DND-41 (cell line): ENCODE results near the gene TPRX1.
"Not testable (repeated sequence)": the region's sequence is repeated elsewhere in the genome, so short reads cannot be mapped to it uniquely, and the experiment has no call there.

Source experiments
- EZH2 ChIP-seq: IDR thresholded peaks from 3 replicates; pipeline ENCODE4 v1.6.1; 2012; ENCODE audit warnings: borderline replicate concordance, low read depth, mild to moderate bottlenecking, moderate library complexity, low read length, inconsistent platforms; ENCODE audit not compliant: severe bottlenecking
- TF ChIP-seq, protein P1 (sequence below): IDR thresholded peaks from 2 replicates; pipeline ENCODE4 v1.5.1; 2012; ENCODE audit warnings: borderline replicate concordance, low read length, moderate library complexity, mild to moderate bottlenecking; ENCODE audit not compliant: poor library complexity, severe bottlenecking; ENCODE audit errors: extremely low read depth

GRCh38 chr19:47777245-47778048 lies 26.9 kb downstream of the TPRX1 start:
- TF ChIP-seq, protein P1, sequence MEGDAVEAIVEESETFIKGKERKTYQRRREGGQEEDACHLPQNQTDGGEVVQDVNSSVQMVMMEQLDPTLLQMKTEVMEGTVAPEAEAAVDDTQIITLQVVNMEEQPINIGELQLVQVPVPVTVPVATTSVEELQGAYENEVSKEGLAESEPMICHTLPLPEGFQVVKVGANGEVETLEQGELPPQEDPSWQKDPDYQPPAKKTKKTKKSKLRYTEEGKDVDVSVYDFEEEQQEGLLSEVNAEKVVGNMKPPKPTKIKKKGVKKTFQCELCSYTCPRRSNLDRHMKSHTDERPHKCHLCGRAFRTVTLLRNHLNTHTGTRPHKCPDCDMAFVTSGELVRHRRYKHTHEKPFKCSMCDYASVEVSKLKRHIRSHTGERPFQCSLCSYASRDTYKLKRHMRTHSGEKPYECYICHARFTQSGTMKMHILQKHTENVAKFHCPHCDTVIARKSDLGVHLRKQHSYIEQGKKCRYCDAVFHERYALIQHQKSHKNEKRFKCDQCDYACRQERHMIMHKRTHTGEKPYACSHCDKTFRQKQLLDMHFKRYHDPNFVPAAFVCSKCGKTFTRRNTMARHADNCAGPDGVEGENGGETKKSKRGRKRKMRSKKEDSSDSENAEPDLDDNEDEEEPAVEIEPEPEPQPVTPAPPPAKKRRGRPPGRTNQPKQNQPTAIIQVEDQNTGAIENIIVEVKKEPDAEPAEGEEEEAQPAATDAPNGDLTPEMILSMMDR = not testable (repeated sequence)
- not testable (repeated sequence) for TF ChIP-seq EZH2
